ENCODE data around the gene DPH1.

The DPH1 gene

DNA sequence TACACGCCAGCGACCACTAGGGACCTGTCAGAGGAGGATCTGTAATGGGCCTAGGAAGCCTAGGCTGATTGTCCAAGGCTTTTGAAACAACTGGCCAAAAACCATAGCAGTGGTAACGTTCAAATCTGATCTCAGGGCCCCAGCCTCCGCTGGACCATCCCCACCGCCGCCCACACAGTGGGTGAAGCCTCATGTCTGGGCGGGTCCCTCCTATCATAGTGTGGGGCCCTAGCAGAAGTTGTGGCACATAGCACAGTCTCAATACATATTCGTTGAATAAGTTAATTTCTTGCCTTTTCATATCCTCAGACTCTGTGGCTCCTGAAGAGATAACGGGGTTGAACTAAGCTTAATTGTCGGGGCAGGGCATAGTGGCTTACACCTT, 818 bp downstream of the DPH1 start:
- DNase-seq: no peak

DNA sequence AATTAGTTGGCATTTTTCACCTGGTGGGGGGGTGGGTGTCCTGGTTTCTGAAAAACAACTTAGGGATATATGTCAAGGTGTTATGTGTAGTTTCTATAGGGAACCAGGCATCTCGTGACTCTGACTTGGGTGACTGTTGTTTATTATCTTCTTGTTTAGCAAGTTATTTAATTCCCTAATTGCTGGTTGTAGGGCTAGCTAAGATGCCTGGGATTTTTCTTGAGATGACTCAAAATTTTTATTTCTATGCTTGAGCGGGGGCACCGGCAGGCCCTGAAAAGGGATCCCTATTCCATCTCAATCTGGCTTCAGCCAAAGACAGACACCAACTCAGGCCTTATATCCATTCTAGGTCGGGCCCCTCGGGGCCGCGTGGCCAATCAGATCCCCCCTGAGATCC, 3.2 kb downstream of the DPH1 start:
- DNase-seq: no peak

DNA sequence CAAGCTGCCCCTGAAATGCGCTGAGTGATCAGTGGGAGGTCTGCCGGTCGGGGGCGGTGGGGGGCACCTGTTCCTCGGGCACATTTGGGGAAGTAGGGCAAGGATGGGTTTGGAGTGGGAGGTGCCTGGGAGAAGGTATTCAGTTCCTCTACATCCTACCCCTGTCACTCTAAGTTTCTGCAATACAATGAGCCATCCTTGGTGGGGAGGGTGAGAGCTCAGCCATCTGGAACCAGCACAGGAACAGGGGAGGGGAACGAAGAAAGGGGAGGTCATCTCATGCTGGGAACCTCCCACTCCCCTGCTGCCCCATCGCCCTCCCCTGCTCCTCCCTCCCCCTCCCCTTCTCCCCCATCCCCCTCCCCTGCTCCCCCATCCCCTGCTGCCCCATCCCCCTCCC, 4.2 kb downstream of the DPH1 start:
- DNase-seq: no peak

GRCh38 chr17:2034806-2035540, 5.0 kb downstream of the DPH1 start:
- DNase-seq: no peak

GRCh38 chr17:2035541-2036488, 5.9 kb downstream of the DPH1 start:
- no peak for DNase-seq

GRCh38 chr17:2037155-2037554, 7.2 kb downstream of the DPH1 start:
- DNase-seq: no peak

GRCh38 chr17:2040219-2040827, 10.4 kb downstream of the DPH1 start:
- no peak for DNase-seq

GRCh38 chr17:2040942-2041560, 11.1 kb downstream of the DPH1 start:
- no peak for DNase-seq

DNA sequence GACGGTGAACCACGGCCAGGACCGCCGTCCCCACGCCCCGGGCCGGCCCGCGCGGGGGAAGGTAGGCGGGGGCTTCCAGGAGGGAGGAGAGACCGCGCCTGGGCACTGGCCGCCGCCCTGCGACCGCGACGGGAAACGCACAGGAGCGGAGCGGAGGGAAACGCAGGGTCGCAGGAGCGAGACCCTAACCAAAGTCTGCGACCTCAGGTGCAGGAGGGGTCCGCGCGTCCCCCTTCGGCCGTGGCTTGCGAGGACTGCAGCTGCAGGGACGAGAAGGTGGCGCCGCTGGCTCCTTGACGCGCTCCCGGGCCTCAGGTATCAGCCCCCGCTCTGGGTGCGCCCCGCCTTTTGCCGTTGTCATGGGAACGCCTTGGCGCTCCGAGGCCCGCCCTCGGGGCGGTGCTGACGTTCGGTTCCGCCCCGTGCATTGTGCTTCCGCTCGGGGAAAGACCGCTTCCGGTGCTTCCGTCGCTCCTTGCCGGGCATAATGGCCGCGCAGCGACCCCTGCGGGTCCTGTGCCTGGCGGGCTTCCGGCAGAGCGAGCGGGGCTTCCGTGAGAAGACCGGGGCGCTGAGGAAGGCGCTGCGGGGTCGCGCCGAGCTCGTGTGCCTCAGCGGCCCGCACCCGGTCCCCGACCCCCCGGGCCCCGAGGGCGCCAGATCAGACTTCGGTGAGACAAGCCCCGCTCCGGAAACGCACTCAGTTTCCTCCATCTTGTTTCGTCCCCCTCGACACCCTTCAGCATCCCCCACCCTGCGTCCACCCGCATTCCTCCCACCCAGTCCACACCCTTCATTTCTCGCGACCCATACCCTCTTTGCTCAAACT, 11.8 kb downstream of the DPH1 start, which contains the start of gene OVCA2:
OVCA2 (plus strand) TSS at position 462 of the 829 bp plus-strand sequence; CDS start at position 488, 26 bp downstream.
- DNase-seq: peak; percentile 50

GRCh38 chr17:2042390-2042847, 12.5 kb downstream of the DPH1 start:
- no peak for DNase-seq

GRCh38 chr17:2042933-2043332, 13.0 kb downstream of the DPH1 start:
- no peak for DNase-seq

DNA sequence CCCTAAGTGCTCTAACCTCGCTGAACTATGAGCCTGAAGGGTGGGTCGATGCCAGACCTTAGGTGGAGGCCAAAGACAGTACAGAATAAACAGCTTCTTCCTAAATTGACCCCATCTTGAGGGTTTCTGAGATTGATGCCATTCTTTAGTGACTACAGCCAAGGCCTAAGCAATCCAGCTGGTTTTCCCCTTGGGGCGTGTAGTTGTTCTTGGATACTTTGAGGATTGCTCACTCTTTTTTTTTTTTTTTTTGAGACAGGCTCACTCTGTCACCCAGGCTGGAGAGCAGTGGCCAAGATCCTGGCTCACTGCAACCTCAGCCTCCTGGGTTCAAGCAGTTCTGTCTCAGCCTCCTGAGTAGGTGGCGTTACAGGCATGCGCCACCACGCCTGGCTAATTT, 13.8 kb downstream of the DPH1 start:
- no peak for DNase-seq

GRCh38 chr17:2044263-2044894, 14.4 kb downstream of the DPH1 start:
- DNase-seq: no peak

GRCh38 chr17:2047590-2047989, 17.6 kb downstream of the DPH1 start:
- DNase-seq: no peak

GRCh38 chr17:2048805-2049204, 18.9 kb downstream of the DPH1 start:
- no peak for DNase-seq

DNA sequence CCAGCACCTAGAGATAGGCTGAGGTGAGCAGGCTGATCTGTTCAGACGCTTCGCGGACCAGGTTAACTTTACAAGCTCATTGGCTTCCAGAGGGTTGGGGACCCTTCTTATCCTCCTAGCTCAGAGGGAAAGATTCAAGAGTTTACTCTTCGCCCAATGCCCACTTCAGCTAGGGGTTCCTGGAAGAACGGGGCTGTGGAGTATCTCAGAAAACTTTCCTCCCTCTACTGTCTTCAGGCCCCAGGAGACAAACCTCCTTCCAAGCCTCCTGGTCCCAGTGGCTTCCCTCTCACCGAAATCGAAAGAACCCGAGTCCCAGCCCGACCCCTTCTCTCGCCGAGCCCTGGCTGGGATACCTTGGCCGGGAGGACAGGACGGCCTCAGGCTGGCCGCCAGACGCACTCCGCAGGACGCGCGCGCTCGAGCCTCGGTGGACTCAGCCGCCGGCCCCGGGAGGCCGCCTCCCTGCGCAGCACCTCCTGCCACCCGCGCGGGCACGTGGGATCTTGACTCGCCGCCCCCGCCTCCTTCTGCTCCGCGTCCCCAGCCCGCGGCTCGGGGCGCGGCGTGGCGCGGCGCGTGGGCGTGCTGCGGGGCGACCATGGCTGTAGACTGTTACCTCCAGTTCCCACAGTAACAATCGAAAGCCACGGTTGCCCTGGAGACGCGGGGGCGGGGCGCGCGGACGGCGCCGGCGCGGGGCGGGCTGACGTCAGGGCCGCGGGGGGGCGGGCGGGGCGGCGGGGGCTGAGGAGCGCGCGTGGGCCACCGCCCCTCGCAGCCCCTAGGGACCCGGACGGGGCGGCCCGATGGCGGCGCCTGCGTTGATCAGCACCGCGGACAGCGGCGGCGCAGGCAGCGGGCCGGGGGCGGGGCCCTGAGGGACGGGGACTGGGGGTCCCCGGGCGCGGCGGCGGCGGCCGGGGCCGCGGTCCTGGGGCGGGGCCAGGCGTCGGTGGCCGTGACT, 19.7 kb downstream of the DPH1 start:
- DNase-seq: no peak

DNA sequence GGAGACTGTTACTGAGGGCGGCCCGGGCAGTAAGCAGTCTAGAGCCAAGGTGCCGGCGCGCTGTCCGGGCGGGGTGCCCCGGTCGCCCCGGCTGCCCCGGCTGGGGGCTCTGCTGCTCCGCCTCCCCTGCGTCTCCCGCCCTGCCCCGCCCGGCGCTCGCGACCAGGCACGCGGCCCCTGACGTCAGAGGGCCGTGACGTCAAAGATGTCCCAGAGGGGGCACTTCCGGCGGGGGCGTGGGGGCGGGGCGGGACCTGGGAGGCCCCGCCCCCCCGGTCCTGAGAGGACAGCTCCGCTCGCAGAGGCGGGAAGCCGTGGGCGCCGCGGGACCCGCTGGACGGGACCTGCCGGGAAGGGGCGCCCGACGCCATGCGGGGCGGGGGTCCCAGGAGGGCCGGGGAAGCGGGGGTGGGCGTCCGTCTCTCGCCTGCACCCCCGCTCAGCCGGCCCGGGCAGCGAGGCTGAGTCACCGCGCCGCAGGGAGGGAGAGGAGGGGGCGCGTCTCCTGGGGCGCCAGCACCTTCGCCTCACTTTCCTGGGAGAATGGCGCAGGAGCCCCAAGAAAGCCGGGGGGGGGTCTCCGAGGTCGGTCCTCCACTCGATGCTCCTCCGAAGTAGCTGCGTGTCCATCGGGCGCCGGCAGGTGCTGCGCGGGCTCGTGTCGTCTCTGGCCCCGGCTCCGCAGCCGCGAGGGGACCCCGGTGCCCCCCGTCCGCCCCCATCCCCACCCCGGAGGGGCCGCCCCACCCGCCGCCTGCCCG, 20.5 kb downstream of the DPH1 start:
- no peak for DNase-seq

- no peak for DNase-seq
These were observed 21.3 kb downstream of the DPH1 start for GRCh38 chr17:2051061-2051932.
